Choroid plexus epithelial cell (primary cell): Measurements from ENCODE around the gene ZMYM2.

Experiments used
- DNase-seq: peaks from one replicate; pipeline ENCODE4 v3.0.0-alpha.2; 2010; ENCODE audit warnings: low read depth
- H3K4me3 ChIP-seq: 2 replicates; pipeline ENCODE4 v1.5.1; 2011; ENCODE audit warnings: low read depth, mild to moderate bottlenecking, control low read depth, low read length, moderate library complexity
- TF ChIP-seq, protein P1 (sequence below): conservative IDR thresholded peaks from 2 replicates; pipeline ENCODE4 v1.5.1; 2011; ENCODE audit warnings: low read depth, mild to moderate bottlenecking, control low read depth, inconsistent platforms, low read length, moderate library complexity

Gene ZMYM2

DNA sequence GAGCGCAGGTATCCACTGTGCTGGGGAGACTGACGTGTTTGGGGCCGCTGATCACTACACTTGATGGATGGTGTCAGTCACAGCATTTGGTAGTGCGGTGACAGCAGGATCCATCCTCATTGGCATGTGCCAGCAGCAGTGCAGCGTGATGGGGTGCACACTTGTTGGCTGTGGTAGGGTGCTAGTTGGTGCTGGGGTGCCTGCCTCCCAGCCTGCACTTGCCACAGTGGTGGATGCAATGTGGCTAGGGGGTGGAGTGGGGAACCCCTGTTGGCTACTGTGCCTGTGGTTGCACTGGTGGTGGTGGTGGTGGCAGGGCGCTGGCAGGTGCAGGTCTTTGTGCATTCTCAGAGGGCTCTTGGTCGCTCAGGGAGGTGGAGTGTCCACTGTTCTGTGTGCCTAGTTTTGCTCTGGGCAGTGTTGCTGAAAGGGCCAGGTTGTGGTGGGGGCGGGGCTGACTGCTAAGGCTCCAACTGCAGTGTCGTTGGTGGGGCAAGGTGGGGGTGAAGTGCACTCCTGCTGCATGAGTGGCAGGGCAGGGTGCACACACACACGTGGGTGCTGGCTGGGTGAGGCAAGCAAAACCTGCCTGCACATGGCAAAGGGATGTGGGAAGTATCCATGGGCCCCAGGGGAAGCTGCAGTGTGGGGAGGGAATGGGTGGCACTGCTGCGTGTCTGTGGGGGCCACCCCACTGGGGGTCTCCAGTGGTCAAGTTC, 84.8 kb downstream of the ZMYM2 start:
- TF ChIP-seq, protein P1, sequence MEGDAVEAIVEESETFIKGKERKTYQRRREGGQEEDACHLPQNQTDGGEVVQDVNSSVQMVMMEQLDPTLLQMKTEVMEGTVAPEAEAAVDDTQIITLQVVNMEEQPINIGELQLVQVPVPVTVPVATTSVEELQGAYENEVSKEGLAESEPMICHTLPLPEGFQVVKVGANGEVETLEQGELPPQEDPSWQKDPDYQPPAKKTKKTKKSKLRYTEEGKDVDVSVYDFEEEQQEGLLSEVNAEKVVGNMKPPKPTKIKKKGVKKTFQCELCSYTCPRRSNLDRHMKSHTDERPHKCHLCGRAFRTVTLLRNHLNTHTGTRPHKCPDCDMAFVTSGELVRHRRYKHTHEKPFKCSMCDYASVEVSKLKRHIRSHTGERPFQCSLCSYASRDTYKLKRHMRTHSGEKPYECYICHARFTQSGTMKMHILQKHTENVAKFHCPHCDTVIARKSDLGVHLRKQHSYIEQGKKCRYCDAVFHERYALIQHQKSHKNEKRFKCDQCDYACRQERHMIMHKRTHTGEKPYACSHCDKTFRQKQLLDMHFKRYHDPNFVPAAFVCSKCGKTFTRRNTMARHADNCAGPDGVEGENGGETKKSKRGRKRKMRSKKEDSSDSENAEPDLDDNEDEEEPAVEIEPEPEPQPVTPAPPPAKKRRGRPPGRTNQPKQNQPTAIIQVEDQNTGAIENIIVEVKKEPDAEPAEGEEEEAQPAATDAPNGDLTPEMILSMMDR: no peak
- DNase-seq: no peak
- no peak overlapping the region for H3K4me3 ChIP-seq

DNA sequence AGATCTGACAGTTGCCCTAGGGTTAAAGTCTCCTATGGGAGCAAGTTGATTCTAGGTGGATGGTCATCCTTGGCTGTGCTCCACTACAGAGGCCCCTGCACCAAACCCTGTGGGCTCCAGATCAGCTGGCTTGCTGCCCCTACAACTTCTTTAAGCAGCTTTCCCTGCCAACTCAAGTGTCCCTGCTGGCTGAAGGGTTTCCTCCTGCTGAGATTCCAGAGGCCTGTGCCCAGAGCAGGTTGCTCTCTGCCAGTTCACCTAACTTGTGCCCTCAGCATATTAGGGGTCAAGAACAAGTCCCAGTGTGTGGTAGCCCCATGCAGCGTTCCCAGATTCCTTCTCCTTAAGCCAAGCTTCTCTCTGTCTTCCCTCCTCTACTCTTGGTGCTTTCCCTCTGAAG, 85.6 kb downstream of the ZMYM2 start:
- TF ChIP-seq, protein P1: no peak
- DNase-seq: no peak
- H3K4me3 ChIP-seq: no peak overlapping the region

DNA sequence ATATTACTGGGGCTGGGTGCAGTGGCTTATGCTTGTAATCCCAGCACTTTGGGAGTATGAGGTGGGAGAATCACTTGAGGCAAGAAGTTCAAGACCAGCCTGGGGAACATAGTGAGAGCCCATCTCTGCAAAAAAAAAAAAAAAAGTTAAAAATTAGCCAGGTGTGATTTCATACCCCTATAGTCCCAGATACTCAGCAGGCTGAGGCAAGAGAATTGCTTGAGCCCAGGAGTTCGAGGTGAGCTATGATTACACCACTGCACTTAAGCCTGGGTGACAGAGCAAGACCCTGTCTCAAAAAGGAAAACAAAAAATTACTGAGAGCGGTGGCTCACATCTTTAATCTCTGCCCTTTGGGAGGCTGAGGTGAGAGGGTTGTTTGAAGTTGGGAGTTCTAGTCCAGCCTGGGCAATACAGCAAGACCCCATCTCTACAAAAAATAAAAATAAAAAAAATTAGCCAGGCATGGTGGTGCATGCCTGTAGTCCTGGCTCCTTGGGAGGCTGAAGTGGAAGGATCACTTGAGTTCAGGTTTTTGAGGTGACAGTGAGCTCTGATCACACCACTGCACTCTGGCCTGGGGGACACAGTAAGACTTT, 87.5 kb downstream of the ZMYM2 start:
- TF ChIP-seq, protein P1: no peak
- DNase-seq: no peak
- H3K4me3 ChIP-seq: no peak overlapping the region

DNA sequence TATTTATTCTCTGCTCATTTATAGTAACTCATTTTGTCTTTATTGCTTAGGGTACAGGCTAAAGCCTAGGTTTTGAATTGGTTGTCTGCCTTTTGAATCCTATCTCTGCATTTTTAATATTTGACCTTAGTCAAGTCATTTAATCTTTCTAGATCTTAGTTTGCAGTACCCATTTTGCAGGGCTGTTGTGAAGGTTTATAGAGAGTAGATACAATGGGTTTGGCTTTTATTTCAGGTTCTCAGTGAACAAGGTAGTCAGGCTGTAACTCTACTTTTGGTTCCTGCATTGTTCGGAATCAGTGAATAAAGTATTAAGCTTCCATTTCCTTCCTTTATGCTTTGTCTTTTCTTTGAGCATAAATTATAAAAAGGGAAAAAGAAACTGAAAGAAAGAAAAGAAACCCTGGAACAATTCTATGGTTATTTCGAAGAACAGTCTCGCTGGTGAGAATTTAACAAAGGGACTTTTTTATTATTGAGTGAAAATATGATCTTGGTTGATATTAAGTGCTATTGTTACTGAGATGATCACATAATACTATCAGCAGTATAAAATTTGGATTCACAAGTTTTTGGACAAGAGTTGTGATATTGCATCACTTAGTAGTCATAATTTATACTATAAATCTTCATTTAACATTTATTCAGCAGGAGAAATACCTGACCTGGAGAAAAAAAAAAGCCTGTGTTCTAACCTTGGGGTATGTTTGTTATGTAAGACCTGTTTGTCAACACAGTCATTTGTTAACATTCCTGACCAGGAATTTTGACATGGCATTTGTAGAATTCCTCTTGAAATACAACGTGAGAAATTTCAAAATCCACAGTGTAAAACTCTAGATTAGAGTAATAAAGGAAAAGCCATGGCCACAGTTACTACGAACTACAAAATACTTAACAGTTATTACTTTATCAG, 91.3 kb downstream of the ZMYM2 start:
- H3K4me3 ChIP-seq: no peak overlapping the region
- TF ChIP-seq, protein P1: no peak
- peak; percentile 19 for DNase-seq

DNA sequence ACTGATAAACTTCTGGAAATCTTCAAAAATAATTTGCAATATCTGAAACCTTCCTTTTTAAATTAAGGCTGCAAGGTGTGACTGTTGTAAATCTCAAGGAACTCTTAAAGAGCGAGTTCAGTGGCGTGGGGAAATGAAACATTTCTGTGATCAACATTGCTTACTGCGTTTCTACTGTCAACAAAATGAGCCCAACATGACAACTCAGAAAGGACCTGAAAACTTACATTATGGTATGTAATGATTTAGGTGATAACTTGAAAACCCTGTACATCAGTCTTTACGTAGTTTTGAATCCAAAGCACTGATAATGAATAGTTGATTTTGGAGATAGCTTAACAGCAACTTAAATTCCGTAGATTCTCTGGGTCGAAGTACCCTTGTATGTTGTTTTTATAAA, 92.8 kb downstream of the ZMYM2 start:
- TF ChIP-seq, protein P1: no peak
- no peak overlapping the region for H3K4me3 ChIP-seq
- DNase-seq: no peak

DNA sequence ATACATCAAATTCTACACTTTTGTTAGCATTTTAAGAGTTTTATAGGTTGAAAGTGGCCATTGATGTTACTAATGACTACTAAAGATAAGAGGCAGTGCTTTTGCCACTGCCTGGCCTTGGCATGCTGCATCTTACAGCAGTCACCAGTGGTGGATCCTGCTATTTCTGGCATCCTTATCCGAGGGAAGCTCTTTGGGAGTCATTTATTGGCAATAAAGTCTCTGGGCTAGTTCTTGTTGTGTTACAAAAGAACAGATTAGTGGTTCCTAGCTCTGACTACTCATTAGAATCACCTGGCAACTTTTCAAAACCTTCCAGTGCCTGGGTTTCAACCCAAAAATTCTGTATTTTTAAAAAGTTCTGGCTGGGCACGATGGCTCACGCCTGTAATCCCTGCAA, 94.5 kb downstream of the ZMYM2 start:
- no peak for DNase-seq
- TF ChIP-seq, protein P1: no peak
- no peak overlapping the region for H3K4me3 ChIP-seq
